RWPE2 (cell line): ENCODE measurements around the gene HOXD4.

Source experiments
- ATAC-seq: fragments of 200-7000 bp; cut with Tn5 transposase; 3 replicates; pipeline ENCODE4 v1.9.1; 2021; ENCODE audit warnings: low read depth
- DNase-seq: peaks from one replicate; pipeline ENCODE4 v3.0.0-alpha.2; 2020; ENCODE audit warnings: low spot score
- H3K27ac ChIP-seq: fragments of 450-650 bp; 2 replicates; pipeline ENCODE4 v1.5.1; 2017; ENCODE audit warnings: mild to moderate bottlenecking; ENCODE audit not compliant: poor library complexity, severe bottlenecking
- H3K27me3 ChIP-seq: fragments of 250-450 bp; sonication (Bioruptor Pico); 2 replicates; pipeline ENCODE4 v1.5.1; 2021; ENCODE audit warnings: mild to moderate bottlenecking, moderate library complexity; ENCODE audit not compliant: insufficient read depth, poor library complexity, severe bottlenecking
- H3K36me3 ChIP-seq: fragments of 250-450 bp; sonication (Bioruptor Pico); 2 replicates; pipeline ENCODE4 v1.5.1; 2020; ENCODE audit warnings: low read depth, mild to moderate bottlenecking, moderate library complexity
- H3K4me1 ChIP-seq: fragments of 250-450 bp; sonication (Bioruptor Pico); 2 replicates; pipeline ENCODE4 v1.5.1; 2021; ENCODE audit warnings: mild to moderate bottlenecking, moderate library complexity; ENCODE audit not compliant: insufficient read depth, poor library complexity, severe bottlenecking
- H3K4me3 ChIP-seq: fragments of 250-450 bp; sonication (Bioruptor Pico); 2 replicates; pipeline ENCODE4 v1.5.1; 2021; ENCODE audit warnings: mild to moderate bottlenecking, moderate library complexity; ENCODE audit not compliant: severe bottlenecking
- H3K9me3 ChIP-seq: fragments of 250-450 bp; sonication (Bioruptor Pico); 2 replicates; pipeline ENCODE4 v1.5.1; 2021; ENCODE audit warnings: mild to moderate bottlenecking, moderate library complexity; ENCODE audit not compliant: severe bottlenecking
- TF ChIP-seq, protein P1 (sequence below): fragments of 450-650 bp; IDR thresholded peaks from one replicate; pipeline ENCODE4 v1.5.1; 2017; ENCODE audit warnings: mild to moderate bottlenecking, moderate library complexity; ENCODE audit not compliant: poor library complexity, severe bottlenecking

The HOXD4 gene

DNA sequence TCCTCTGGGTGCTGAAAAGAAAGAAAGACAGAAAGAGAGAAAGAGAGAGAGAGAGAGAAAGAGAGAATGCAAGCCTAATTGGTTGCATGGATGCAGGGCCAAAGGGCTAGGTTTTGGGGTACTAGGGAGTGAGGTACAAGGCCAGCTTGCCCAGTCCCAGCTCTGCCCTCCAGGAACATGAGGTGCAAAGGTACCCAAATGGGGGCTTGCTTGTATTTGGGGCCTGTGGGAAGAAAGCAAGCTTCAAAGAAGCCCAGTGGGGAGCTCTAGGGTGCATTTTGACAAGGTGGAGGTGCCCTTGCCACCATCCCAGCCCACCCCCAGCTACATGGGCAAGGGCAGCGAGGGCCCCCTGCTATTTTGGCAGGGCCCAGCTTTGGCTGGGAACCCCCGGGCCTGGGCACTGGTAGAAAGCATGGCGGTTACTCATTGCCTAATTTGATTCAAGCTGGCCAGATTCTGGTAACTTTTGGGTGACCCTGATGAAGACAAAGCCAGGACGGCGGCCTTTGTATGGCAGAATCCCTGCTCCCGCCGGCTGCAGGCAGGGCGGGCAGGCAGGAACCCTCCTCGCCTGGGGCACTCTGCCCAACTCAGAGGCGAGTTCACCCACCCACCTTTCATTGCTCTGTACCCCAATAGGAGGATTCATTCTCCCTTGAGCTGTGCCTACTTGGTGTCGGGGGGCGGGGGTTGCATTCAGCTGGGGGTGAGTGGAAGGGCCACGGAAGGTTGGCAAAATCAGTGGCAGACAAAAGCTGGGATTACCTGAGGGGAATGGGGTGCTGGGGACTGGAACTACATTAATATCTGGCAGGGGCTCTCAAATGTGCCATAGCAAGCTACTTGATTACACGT, 537 bp upstream of the HOXD4 start:
- ATAC-seq = no peak
- H3K4me3 ChIP-seq = no peak overlapping the region
- H3K36me3 ChIP-seq = no peaks in the 10 kb centered on the region
- DNase-seq = no peak
- TF ChIP-seq, protein P1, sequence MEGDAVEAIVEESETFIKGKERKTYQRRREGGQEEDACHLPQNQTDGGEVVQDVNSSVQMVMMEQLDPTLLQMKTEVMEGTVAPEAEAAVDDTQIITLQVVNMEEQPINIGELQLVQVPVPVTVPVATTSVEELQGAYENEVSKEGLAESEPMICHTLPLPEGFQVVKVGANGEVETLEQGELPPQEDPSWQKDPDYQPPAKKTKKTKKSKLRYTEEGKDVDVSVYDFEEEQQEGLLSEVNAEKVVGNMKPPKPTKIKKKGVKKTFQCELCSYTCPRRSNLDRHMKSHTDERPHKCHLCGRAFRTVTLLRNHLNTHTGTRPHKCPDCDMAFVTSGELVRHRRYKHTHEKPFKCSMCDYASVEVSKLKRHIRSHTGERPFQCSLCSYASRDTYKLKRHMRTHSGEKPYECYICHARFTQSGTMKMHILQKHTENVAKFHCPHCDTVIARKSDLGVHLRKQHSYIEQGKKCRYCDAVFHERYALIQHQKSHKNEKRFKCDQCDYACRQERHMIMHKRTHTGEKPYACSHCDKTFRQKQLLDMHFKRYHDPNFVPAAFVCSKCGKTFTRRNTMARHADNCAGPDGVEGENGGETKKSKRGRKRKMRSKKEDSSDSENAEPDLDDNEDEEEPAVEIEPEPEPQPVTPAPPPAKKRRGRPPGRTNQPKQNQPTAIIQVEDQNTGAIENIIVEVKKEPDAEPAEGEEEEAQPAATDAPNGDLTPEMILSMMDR = no peak
- no peak overlapping the region for H3K27ac ChIP-seq
- H3K4me1 ChIP-seq = no peaks in the 10 kb centered on the region
- H3K9me3 ChIP-seq = no peaks in the 10 kb centered on the region
- H3K27me3 ChIP-seq = no peaks in the 10 kb centered on the region

DNA sequence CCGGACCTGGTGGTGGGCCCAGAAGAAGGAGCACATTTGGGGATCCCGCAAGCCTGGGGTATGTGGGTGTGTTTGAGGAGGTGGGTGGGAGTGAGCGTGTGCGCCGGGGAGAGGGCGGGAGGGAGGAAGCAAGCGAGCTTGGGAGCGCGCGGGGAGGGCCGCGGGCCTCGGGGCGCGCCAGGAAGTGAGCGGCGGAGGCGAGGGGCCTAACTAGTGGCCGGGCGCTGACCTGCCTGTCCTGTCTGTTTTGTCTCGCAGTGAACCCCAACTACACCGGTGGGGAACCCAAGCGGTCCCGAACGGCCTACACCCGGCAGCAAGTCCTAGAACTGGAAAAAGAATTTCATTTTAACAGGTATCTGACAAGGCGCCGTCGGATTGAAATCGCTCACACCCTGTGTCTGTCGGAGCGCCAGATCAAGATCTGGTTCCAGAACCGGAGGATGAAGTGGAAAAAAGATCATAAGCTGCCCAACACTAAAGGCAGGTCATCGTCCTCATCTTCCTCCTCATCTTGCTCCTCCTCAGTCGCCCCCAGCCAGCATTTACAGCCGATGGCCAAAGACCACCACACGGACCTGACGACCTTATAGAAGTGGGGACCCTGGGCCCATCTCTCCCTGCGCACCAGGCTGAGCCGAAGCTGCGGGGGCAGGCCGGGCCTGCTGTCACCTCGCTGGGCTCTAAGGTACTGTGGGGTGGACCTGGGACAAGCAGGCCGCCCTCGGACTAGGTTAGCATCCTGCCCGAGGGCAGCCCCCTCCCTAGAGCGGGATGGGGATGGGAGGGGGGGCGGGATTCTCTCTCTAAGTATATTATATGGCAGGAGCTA, 1.2 kb downstream of the HOXD4 start:
- no peaks in the 10 kb centered on the region for H3K9me3 ChIP-seq
- H3K4me3 ChIP-seq = no peak overlapping the region
- no peaks in the 10 kb centered on the region for H3K36me3 ChIP-seq
- TF ChIP-seq, protein P1 = no peak
- no peak for DNase-seq
- H3K4me1 ChIP-seq = no peaks in the 10 kb centered on the region
- H3K27ac ChIP-seq = no peak overlapping the region
- H3K27me3 ChIP-seq = peaks cover 3% of the 10 kb centered on the region
- ATAC-seq = no peak

DNA sequence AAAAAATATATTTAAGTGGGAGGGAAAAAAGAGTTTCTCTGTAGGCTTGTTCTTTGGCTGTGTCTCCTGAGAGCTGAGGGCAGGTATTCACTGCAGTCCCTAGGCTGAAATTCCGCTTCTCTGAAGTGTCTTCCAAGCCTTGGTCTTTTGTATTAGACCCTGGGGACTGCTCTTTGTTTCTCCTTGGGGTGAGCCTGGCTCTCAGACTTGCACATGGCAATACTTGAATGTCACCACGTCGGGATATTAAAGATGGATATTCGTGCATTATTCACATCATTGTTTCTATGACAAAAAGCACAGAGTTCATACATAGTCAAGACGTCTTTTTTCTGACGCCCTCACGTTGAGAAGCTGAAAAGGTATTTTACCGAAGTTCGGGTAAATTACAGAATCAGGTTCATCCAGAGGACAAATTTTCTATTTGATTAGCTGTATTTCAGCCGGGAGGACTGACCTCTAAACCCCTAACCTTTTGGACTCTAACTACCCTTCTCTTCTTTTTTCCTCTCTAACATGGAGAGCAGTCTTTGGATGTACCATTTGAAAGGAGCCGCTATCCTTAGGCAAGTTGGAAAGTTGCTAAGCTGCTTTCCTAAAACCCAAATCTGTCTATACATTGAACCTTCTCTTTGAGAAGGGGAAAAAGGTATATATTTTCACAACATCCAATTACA, 3.4 kb downstream of the HOXD4 start:
- Histone ChIP-seq H3K27ac (no peak overlapping the region), H3K27me3 (peaks cover 15% of the 10 kb centered on the region), H3K36me3 (no peaks in the 10 kb centered on the region), H3K4me1 (no peaks in the 10 kb centered on the region), H3K9me3 (no peaks in the 10 kb centered on the region), H3K4me3 (no peak overlapping the region)
- TF ChIP-seq, protein P1 = no peak
- DNase-seq (no peak), ATAC-seq (no peak)

DNA sequence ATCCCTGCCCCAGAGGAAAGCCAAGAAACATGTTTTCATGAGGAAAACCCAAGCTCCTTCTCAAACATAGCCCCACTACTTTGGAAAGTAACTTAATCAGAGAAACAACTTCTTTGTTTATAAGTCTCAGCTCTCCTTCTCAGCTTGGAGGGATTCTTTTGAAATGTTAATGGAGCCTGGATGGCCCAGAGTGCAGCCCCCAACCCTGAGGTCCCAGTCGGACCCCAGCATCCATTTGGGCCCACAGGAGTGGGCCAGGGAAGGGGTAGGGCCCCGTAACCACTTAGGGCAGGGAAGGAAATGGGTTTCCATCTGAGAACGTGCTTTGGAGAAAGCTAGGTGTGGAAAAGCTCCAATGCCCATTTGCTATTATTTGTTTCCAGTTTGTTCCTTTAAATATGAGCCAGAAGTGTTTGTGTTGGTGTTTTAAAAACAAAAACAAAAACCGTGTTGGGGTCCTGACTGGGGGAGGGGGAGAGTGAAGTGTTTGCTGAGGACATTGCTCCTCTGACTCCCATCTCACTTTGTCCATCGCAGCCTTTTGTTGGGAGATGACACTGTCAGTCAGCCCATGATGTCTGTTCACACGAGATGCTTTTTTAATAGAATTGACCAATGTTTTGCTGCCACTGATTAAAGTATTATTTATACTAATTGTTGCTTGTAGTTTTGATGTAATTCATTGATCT, 4.2 kb downstream of the HOXD4 start:
- no peak overlapping the region for H3K27ac ChIP-seq
- no peaks in the 10 kb centered on the region for H3K36me3 ChIP-seq
- H3K4me1 ChIP-seq = no peaks in the 10 kb centered on the region
- no peaks in the 10 kb centered on the region for H3K9me3 ChIP-seq
- peaks cover 23% of the 10 kb centered on the region for H3K27me3 ChIP-seq
- no peak for DNase-seq
- ATAC-seq = no peak
- TF ChIP-seq, protein P1 = no peak
- H3K4me3 ChIP-seq = no peak overlapping the region
